Measurements from ENCODE around the gene SLC12A7.
"Not testable (repeated sequence)": the region's sequence is repeated elsewhere in the genome, so short reads cannot be mapped to it uniquely, and the experiment has no call there.

SLC12A7 gene

GRCh38 chr5:1031306-1031959 lies 80.4 kb downstream of the SLC12A7 start:
- no peak for DNase-seq

GRCh38 chr5:1030801-1031271 lies 81.0 kb downstream of the SLC12A7 start:
- no peak for DNase-seq

- no peak for DNase-seq
Measured at GRCh38 chr5:1029945-1030625, 81.8 kb downstream of the SLC12A7 start.

GRCh38 chr5:1029282-1029944 lies 82.5 kb downstream of the SLC12A7 start:
- DNase-seq = no peak

- no peak for DNase-seq
Measured at GRCh38 chr5:1028481-1029281, 83.2 kb downstream of the SLC12A7 start.

- DNase-seq = no peak
Measured at GRCh38 chr5:1027631-1028441, 84.0 kb downstream of the SLC12A7 start.

GRCh38 chr5:1026700-1027621 lies 84.9 kb downstream of the SLC12A7 start:
- DNase-seq = no peak

GRCh38 chr5:1021969-1022336 lies 89.9 kb downstream of the SLC12A7 start:
- not testable (repeated sequence) for DNase-seq

GRCh38 chr5:1021136-1021968 lies 90.5 kb downstream of the SLC12A7 start:
- DNase-seq = no peak

GRCh38 chr5:1020452-1020961 lies 91.4 kb downstream of the SLC12A7 start:
- DNase-seq = no peak

- DNase-seq = no peak
Measured at GRCh38 chr5:1019001-1019905, 92.6 kb downstream of the SLC12A7 start.

- no peak for DNase-seq
Measured at GRCh38 chr5:1018596-1018995, 93.3 kb downstream of the SLC12A7 start.

- no peak for DNase-seq
Measured at GRCh38 chr5:1017691-1018455, 94.0 kb downstream of the SLC12A7 start.

GRCh38 chr5:1017056-1017455 lies 94.8 kb downstream of the SLC12A7 start:
- DNase-seq = no peak

GRCh38 chr5:1016476-1016875 lies 95.4 kb downstream of the SLC12A7 start:
- DNase-seq = no peak

- no peak for DNase-seq
Measured at GRCh38 chr5:1016036-1016435, 95.8 kb downstream of the SLC12A7 start.

- DNase-seq = no peak
Measured at GRCh38 chr5:1015507-1015906, 96.4 kb downstream of the SLC12A7 start.

- DNase-seq = no peak
Measured at GRCh38 chr5:1014781-1015221, 97.1 kb downstream of the SLC12A7 start.

Measured in activated T-cell treated with anti-CD3 and anti-CD28 coated beads for 4 hours (primary cell).